ENCODE results near the gene NT5C2.
"Not testable (repeated sequence)": the region's sequence is repeated elsewhere in the genome, so short reads cannot be mapped to it uniquely, and the experiment has no call there.

NT5C2 gene

GRCh38 chr10:103163766-103164403 lies 29.2 kb downstream of the NT5C2 start:
- DNase-seq (ENCODE audit: low read depth in 2 of 2): not testable (repeated sequence)

GRCh38 chr10:103157246-103157645 lies 35.8 kb downstream of the NT5C2 start:
- DNase-seq (ENCODE audit: low read depth in 2 of 2): no peak

- DNase-seq (ENCODE audit: low read depth in 2 of 2): no peak
Measured at GRCh38 chr10:103155471-103156085, 37.5 kb downstream of the NT5C2 start.

GRCh38 chr10:103154521-103155299 lies 38.4 kb downstream of the NT5C2 start:
- DNase-seq (ENCODE audit: low read depth in 2 of 2): no peak

DNA sequence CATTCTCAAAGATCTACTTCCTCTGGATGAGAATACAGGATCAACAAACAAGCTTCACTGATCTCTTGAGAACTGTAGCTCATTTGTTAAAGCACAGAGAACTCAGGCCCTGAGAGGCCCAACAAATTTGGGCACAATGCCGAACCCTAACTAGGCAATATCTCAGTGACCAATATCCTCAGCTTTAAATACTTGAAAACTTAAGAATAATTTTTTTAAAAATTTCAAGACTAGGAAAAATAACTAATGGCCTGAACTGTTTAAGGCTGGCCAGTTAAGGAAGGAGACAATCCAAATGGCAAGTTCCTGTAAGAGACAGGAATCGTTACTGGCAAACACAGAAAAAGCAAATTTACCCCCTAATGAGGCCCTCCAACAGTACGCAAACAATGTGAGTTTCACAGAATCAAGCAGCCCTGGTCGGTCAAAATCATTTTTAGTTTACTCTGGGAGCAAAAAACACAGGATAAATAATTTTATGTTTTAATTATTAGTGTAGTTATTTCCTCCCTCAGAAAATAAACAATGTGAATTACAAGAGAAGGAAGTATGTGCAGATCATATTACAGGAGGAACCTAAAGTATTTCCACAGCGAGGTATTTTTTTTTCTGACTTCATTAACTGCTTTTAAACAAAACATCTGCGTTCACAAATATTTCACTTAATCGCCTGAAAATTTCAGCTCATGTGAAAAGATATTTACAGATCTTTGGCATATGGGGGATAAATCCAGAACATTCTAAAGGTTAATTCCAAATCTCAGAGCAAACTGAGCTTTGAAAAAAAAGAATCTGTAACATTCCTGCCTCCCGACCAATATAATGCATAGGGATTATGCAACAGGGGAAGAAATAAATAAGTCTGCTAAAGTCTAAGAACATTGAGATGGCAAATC lies 39.5 kb downstream of the NT5C2 start:
- DNase-seq (ENCODE audit: low read depth in 2 of 2): no peak

GRCh38 chr10:103149991-103150622 lies 43.0 kb downstream of the NT5C2 start:
- DNase-seq (ENCODE audit: low read depth in 2 of 2): no peak

DNA sequence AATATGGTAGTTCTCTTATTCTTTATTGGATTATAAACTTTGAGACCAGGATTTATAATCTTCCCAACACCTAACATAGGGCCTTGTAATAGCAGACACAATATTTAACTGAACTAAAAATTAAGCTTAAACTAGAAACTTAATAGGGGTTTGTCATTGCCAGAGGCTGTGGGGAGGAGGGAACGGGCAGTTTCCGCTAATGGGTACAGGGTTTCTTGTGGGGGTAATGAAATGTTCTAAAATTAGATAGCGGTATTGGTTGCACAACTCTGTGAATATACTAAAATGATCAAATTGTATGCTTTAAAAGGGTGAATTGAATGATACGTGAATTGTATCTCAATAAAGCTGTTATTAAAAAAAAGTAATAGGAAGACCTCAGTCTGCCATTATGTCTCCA lies 45.4 kb downstream of the NT5C2 start:
- no peak for DNase-seq (ENCODE audit: low read depth in 2 of 2)

DNA sequence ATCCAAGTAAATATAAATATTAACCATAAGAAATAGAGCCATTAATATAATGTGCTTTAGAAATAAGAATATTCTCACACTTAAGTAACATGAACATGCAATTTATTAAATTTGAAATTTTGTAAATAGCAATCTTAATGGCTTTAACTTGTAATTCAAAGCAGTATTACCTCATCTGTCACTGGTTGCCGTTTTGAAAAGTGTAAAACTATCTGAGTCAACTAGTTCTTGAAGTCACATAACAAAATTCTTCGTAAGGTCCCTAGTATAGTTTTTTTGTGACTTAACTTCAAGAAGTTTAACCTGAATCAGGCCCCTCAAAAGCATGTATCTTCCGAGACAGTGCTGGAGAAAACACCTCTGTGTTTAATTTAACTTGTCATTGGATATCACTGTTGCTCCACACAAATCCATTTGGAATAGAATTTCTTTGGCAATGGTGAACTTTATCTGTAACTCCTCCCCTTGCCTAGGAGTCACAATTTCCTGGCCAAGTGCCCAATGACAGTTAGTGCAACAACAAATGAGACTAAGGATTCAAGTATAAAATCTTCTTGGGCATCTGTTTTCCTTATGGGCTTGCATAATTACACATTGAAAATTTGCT lies 47.1 kb downstream of the NT5C2 start:
- peak in 1 of 2 experiments; percentile 11 for DNase-seq (ENCODE audit: low read depth in 2 of 2)

DNA sequence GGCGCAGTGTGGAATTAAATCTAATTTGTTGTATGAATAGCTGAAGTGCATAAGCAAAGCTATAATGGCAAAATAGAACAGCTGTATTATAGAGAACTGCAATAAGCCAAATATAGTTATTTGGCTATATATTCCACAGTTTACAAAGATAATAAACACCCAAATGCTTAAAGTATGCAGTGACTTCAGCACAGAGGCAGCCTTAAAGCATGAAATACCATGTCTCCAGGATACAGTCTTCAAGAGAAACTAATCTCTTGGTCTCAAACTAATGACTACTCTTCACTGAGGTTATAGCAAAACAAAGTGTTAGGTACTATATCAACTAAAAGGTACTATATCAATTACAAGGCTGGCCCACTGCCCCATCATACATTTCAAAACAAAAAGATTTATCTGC lies 48.0 kb downstream of the NT5C2 start:
- DNase-seq (ENCODE audit: low read depth in 2 of 2): no peak

- no peak for DNase-seq (ENCODE audit: low read depth in 2 of 2)
Measured at GRCh38 chr10:103144041-103144440, 49.0 kb downstream of the NT5C2 start.

DNA sequence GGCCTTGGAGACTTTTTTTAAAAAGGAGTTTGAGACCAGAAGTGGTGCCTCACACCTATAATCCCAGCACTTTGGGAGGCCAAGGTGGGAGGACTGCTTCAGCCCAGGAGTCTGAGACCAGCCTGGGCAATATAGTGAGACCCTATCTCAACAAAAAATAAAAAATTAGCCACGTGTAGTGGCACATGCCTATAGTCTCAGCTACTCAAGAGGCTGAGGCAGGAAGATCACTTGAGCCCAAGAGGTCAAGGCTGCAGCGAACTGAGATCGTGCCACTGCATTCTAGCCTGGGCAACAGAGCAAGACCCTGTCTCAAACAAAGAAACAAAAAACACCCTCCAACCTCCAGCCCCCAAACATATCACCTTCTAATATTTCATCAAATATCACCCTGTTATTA lies 49.4 kb downstream of the NT5C2 start:
- not testable (repeated sequence) for DNase-seq (ENCODE audit: low read depth in 2 of 2)

DNA sequence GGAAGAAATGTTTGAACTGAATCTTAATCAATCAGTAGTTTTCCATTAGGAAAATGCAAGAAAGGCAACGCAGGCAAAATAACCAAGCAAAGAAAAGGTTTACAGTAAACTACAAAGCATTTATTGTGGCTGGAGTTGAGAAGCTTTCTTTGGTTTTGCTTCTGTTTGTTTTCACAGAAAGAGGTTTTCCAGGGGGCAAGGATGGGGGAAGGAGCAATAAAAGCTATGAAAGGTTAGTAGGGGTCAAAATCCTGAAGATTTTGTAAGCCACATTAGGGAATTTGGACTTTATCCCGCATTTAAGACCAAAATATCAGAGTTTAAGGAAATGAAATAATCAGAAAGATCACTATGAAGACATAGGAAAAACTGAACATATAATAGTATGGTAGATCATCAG lies 51.1 kb downstream of the NT5C2 start:
- DNase-seq (ENCODE audit: low read depth in 2 of 2): no peak

- no peak for DNase-seq (ENCODE audit: low read depth in 2 of 2)
Measured at GRCh38 chr10:103140469-103140868, 52.6 kb downstream of the NT5C2 start.

DNA sequence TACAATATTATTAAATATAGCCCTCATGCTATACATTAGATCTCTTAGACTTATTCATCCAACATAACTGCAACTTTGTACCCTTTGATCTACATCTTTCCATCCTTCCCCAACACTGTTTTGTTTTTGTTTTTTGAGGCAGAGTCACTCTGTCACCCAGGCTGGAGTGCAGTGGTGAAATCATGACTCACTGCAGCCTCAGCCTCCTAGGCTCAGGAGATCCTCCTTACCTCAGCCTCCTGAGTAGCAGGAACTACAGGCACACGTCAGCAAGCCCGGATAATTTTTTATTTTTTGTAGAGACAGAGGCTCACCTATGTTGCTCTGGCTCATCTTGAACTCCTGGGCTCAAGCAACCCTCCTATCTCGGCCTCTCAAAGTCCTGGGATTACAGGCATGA lies 53.3 kb downstream of the NT5C2 start:
- no peak for DNase-seq (ENCODE audit: low read depth in 2 of 2)

DNA sequence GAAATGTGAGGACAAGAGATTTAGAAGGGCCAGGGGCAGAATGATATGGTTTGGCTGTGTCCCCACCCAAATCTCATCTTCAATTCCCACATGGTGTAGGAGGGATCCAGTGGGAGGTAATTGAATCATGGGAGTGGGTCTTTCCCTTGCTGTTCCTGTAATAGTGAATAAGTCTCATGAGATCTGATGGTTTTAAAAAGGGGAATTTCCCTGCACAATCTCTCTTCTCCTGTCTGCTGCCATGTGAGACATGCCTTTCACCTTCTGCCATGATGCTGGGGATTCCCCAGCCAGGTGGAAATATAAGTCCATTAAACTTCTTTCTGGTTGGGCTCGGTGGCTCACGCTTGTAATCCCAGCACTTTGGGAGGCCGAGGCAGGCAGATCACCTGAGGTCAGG lies 57.9 kb downstream of the NT5C2 start:
- DNase-seq (ENCODE audit: low read depth in 2 of 2): peak in 1 of 2 experiments; percentile 11

DNA sequence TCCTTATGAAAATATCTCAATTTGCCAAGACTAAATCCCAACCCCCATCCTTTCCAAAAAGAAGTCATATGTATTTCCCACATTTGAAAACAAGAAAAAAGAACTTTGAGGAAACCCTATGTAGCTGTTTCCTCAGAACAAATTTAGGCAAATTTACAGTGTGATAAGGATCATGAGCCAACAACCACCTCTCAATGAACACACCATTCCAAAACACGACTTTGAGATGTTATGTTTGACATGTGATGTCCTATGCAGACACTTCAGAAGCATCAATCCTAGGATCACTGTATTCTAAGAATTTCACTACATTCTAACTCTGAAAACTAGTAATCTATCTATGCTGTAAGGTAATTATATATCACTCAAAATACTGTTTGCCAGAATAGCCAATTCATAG lies 62.2 kb downstream of the NT5C2 start:
- DNase-seq (ENCODE audit: low read depth in 2 of 2): no peak

DNA sequence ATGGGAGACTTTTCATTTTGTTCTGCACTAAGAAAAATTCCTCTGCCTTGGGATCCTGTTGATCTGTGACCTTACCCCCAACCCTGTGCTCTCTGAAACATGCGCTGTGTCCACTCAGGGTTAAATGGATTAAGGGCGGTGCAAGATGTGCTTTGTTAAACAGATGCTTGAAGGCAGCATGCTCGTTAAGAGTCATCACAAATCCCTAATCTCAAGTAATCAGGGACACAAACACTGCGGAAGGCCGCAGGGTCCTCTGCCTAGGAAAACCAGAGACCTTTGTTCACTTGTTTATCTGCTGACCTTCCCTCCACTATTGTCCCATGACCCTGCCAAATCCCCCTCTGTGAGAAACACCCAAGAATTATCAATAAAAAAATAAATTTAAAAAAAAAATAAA lies 62.9 kb downstream of the NT5C2 start:
- not testable (repeated sequence) for DNase-seq (ENCODE audit: low read depth in 2 of 2)

DNA sequence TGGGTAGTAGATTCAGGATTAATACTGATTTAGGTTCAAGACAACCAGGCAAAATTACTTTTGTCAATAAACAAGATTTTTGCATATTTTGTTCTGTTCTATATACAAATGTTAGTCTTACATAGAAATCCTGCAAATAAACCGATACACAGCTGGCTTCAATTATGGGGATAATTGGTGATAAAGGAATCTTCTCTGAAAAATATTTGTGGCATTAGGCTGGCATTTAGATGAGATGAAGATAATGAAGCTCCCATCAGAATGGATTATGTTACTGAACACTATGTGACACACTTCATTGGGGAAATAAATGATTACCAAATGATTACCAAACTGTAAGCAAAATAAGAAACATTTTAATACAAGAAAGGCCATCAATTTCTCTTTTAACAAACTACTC lies 65.8 kb downstream of the NT5C2 start:
- DNase-seq (ENCODE audit: low read depth in 2 of 2): no peak

- DNase-seq (ENCODE audit: low read depth in 2 of 2): no peak
Measured at GRCh38 chr10:103125323-103126267, 67.5 kb downstream of the NT5C2 start.
